NT2/D1 (cell line): ENCODE data around the gene HEPACAM2.

Source experiments
- DNase-seq: peaks from one replicate; pipeline ENCODE4 v3.0.0-alpha.2; 2011; ENCODE audit warnings: low read depth, low spot score
- H3K27me3 ChIP-seq: 2 replicates; pipeline ENCODE4 v1.6.0; 2011; ENCODE audit warnings: mild to moderate bottlenecking; ENCODE audit not compliant: insufficient read length, insufficient read depth
- H3K36me3 ChIP-seq: 2 replicates; pipeline ENCODE4 v1.6.1; 2011; ENCODE audit warnings: mild to moderate bottlenecking, low read length, mixed read lengths; ENCODE audit not compliant: insufficient read depth, insufficient read length
- H3K4me1 ChIP-seq: 2 replicates; pipeline ENCODE4 v1.5.1; 2011; ENCODE audit not compliant: insufficient read depth, insufficient read length
- H3K4me3 ChIP-seq: 2 replicates; pipeline ENCODE4 v1.5.1; 2011; ENCODE audit warnings: low read depth; ENCODE audit not compliant: insufficient read length
- H3K9ac ChIP-seq: 2 replicates; pipeline ENCODE4 v1.6.0; 2011; ENCODE audit warnings: low read depth; ENCODE audit not compliant: insufficient read length
- H3K9me3 ChIP-seq: 2 replicates; pipeline ENCODE4 v1.5.1; 2011; ENCODE audit warnings: mild to moderate bottlenecking, low read length; ENCODE audit not compliant: insufficient read depth
- SUZ12 ChIP-seq: IDR thresholded peaks from 2 replicates; pipeline ENCODE4 v1.6.1; 2011; ENCODE audit not compliant: insufficient read length, insufficient read depth; ENCODE audit errors: extremely low read depth
- YY1 ChIP-seq: IDR thresholded peaks from 2 replicates; pipeline ENCODE4 v1.6.1; 2011; ENCODE audit not compliant: insufficient read length, insufficient read depth
- ZNF274 ChIP-seq: IDR thresholded peaks from 2 replicates; pipeline ENCODE4 v1.6.1; 2011; ENCODE audit warnings: mild to moderate bottlenecking, low read depth, low read length

The HEPACAM2 gene

GRCh38 chr7:93178213-93178612, 48.1 kb downstream of the HEPACAM2 start:
- no peak for DNase-seq
- no peak overlapping the region for H3K9ac ChIP-seq
- H3K36me3 ChIP-seq: no peaks in the 10 kb centered on the region

GRCh38 chr7:93176992-93177580, 49.2 kb downstream of the HEPACAM2 start:
- TF ChIP-seq SUZ12: no peak
- TF ChIP-seq YY1: no peak
- TF ChIP-seq ZNF274: no peak
- DNase-seq: no peak
- Histone ChIP-seq H3K27me3 (no peaks in the 10 kb centered on the region), H3K4me1 (no peaks in the 10 kb centered on the region), H3K9ac (no peak overlapping the region), H3K36me3 (no peaks in the 10 kb centered on the region), H3K4me3 (no peak overlapping the region), H3K9me3 (peaks cover 13% of the 10 kb centered on the region)

More at GRCh38 chr7:93178213-93178612, 48.1 kb downstream of the HEPACAM2 start:
- TF ChIP-seq YY1 (no peak), SUZ12 (no peak), ZNF274 (no peak)
- peaks cover 6% of the 10 kb centered on the region; the same call in 1 of the 2 replicates for H3K9me3 ChIP-seq
- no peak overlapping the region for H3K4me3 ChIP-seq
- H3K27me3 ChIP-seq: no peaks in the 10 kb centered on the region
- no peaks in the 10 kb centered on the region for H3K4me1 ChIP-seq

- Histone ChIP-seq H3K4me3 (no peak overlapping the region), H3K4me1 (no peaks in the 10 kb centered on the region), H3K27me3 (no peaks in the 10 kb centered on the region), H3K36me3 (no peaks in the 10 kb centered on the region), H3K9me3 (peaks cover 26% of the 10 kb centered on the region), H3K9ac (no peak overlapping the region)
- TF ChIP-seq YY1 (no peak), SUZ12 (no peak), ZNF274 (no peak)
- DNase-seq: no peak
These were observed 51.0 kb downstream of the HEPACAM2 start for GRCh38 chr7:93175219-93175618.

- Histone ChIP-seq H3K4me1 (no peaks in the 10 kb centered on the region), H3K9me3 (peaks cover 26% of the 10 kb centered on the region), H3K27me3 (no peaks in the 10 kb centered on the region), H3K9ac (no peak overlapping the region), H3K36me3 (no peaks in the 10 kb centered on the region), H3K4me3 (no peak overlapping the region)
- no peak for TF ChIP-seq ZNF274
- no peak for DNase-seq
These were observed 53.6 kb downstream of the HEPACAM2 start for GRCh38 chr7:93172683-93173082.

- DNase-seq: no peak
- no peaks in the 10 kb centered on the region for H3K4me1 ChIP-seq
- H3K9ac ChIP-seq: no peak overlapping the region
- TF ChIP-seq ZNF274 (no peak), YY1 (no peak), SUZ12 (no peak)
- no peak overlapping the region for H3K4me3 ChIP-seq
- H3K27me3 ChIP-seq: no peaks in the 10 kb centered on the region
- no peaks in the 10 kb centered on the region for H3K36me3 ChIP-seq
- H3K9me3 ChIP-seq: peaks cover 26% of the 10 kb centered on the region
These were observed 54.6 kb downstream of the HEPACAM2 start for GRCh38 chr7:93171606-93172226.

- H3K36me3 ChIP-seq: no peaks in the 10 kb centered on the region
- H3K9ac ChIP-seq: no peak overlapping the region
- no peaks in the 10 kb centered on the region for H3K27me3 ChIP-seq
- H3K9me3 ChIP-seq: peaks cover 10% of the 10 kb centered on the region; the same call in 1 of the 2 replicates
- DNase-seq: no peak
- TF ChIP-seq ZNF274: no peak
- no peak overlapping the region for H3K4me3 ChIP-seq
- H3K4me1 ChIP-seq: no peaks in the 10 kb centered on the region
These were observed 60.8 kb downstream of the HEPACAM2 start for GRCh38 chr7:93165447-93165846.

- H3K9ac ChIP-seq: no peak overlapping the region
- TF ChIP-seq YY1 (no peak), SUZ12 (no peak), ZNF274 (no peak)
These were observed 61.5 kb downstream of the HEPACAM2 start for GRCh38 chr7:93164766-93165165.

More at GRCh38 chr7:93164766-93165165, 61.5 kb downstream of the HEPACAM2 start:
- no peak for DNase-seq
- H3K27me3 ChIP-seq: no peaks in the 10 kb centered on the region
- no peaks in the 10 kb centered on the region for H3K4me1 ChIP-seq
- peaks cover 10% of the 10 kb centered on the region; the same call in 1 of the 2 replicates for H3K9me3 ChIP-seq
- H3K36me3 ChIP-seq: no peaks in the 10 kb centered on the region
- H3K4me3 ChIP-seq: no peak overlapping the region
